SK-N-MC (cell line): ENCODE data around the gene HOXC5.

Experiments
- DNase-seq: peaks from one replicate; pipeline ENCODE4 v3.0.0-alpha.2; 2011; ENCODE audit warnings: low read depth, low spot score
- H3K27ac ChIP-seq: fragments of 200-600 bp; sonication (generic); 2 replicates; pipeline ENCODE4 v1.5.1; 2016; ENCODE audit warnings: mixed run types
- H3K36me3 ChIP-seq: fragments of 200-600 bp; sonication (generic); 2 replicates; pipeline ENCODE4 v1.6.1; 2017; ENCODE audit warnings: antibody characterized with exemption, low read length, mixed read lengths; ENCODE audit not compliant: insufficient read depth
- H3K4me3 ChIP-seq: fragments of 200-600 bp; sonication (generic); 2 replicates; pipeline ENCODE4 v1.5.1; 2016
- H3K9ac ChIP-seq: fragments of 200-600 bp; sonication (generic); 2 replicates; pipeline ENCODE4 v1.8.0; 2017; ENCODE audit warnings: mixed run types, mixed read lengths; ENCODE audit not compliant: insufficient read length
- H3K9me3 ChIP-seq: fragments of 200-600 bp; sonication (generic); 2 replicates; pipeline ENCODE4 v1.6.1; 2017; ENCODE audit warnings: low read depth, mild to moderate bottlenecking, antibody characterized with exemption, low read length, moderate library complexity, mixed read lengths
- EZH2 ChIP-seq: fragments of 200-600 bp; sonication (generic); IDR thresholded peaks from one replicate; pipeline ENCODE4 v1.6.1; 2017; ENCODE audit warnings: antibody characterized with exemption
- FOXP2 ChIP-seq: optimal IDR thresholded peaks from 2 replicates; pipeline ENCODE3; 2011; ENCODE audit warnings: mild to moderate bottlenecking, moderate library complexity; ENCODE audit not compliant: insufficient read depth; ENCODE audit errors: extremely low read length, control extremely low read depth
- POLR2AphosphoS5 ChIP-seq: IDR thresholded peaks from 2 replicates; pipeline ENCODE4 v1.6.1; 2012; ENCODE audit warnings: mild to moderate bottlenecking, low read depth, low read length, borderline replicate concordance

Gene HOXC5

DNA sequence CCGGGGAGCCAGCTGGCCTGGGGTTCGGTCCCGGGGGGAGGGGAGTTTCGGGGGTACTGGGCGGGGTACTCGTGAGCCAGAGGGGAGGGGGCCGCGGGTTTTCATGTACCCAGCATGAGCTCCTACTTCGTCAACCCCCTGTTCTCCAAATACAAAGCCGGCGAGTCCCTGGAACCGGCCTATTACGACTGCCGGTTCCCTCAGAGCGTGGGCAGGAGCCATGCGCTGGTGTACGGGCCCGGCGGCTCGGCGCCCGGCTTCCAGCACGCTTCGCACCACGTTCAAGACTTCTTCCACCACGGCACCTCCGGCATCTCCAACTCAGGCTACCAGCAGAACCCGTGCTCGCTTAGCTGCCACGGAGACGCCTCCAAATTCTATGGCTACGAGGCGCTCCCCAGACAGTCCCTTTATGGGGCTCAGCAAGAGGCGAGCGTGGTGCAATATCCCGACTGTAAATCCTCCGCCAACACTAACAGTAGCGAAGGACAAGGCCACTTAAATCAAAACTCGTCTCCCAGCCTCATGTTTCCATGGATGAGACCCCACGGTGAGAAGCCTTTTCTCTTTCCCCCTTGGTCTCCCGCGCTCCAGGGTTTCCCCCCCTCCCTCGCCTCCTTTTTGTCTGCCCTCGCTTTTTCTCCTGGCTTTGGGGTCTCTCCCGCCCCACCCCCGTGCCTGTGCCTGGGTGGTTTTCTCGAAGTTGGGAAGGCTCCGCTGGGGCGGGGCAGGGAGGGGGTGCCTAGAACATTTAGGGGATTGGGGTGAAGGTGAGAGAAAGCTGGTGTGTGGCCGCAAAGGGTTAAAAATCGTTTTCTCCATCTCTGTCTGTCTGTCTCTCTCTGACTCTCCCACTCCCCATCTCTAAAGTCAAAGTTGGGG is 23.4 kb upstream of the HOXC5 start:
- Histone ChIP-seq H3K4me3 (peak overlapping the region; percentile 88), H3K27ac (no peak overlapping the region; the same call in 1 of the 2 replicates), H3K9ac (peak overlapping the region; percentile 82)

DNA sequence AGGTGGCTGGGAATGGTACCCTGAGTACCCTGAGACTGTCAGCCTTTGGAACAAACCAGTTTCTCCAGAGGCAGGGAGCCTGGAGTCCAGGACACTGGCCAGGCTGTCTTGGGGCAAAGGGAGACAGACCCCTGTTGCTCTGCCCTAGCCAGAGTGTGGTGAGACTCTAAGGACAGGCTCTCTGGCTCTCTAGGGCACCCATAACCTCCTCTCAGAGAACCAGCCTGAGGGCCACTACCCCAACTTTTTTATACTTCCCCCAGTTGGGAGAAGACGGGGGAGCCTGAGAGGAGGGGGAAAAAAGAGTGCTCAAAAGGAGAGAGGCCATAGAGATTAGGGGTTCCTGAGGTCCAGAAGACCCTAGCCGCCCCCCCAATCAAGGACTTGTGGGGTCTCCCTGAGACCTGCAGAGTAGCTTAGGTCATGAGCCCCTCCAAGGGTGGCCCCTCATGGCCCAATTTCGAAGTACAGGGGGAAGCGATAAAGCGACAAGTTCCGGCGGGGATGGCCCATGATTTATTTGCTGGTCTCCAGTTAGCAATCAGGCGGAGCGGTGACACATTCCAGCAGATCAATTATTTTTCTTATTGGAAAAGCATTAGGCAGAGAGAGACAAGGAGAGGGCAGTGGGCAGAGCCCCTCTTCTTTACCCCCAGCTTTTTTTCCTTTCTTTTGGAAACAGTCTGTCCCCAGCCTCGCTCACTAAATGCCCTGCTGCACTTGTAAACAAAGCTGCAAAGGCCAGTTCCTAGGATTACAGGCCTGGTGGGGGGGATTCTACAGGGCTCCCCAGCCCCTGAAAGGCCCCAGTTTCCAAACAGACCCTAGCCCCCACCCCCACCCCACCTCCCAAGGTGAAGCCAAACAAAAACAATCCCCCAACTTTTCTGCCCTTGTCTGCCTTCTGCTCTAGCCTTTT is 22.5 kb upstream of the HOXC5 start:
- TF ChIP-seq EZH2, result no peak
- Histone ChIP-seq H3K27ac (peak overlapping the region; percentile 46; the same call in 1 of the 2 replicates), H3K4me3 (peak overlapping the region; percentile 88), H3K9ac (peak overlapping the region; percentile 82), H3K36me3 (no peaks in the 10 kb centered on the region), H3K9me3 (no peaks in the 10 kb centered on the region)
- no peak for DNase-seq

More for the DNA sequence above, 23.4 kb upstream of the HOXC5 start:
- H3K9me3 ChIP-seq, result no peaks in the 10 kb centered on the region
- no peaks in the 10 kb centered on the region for H3K36me3 ChIP-seq
- TF ChIP-seq POLR2AphosphoS5, result no peak
- no peak for TF ChIP-seq EZH2
- TF ChIP-seq FOXP2, result no peak
- no peak for DNase-seq

GRCh38 chr12:54010972-54011664 is 21.7 kb upstream of the HOXC5 start:
- Histone ChIP-seq H3K27ac (peak overlapping the region; percentile 46; the same call in 1 of the 2 replicates), H3K9me3 (no peaks in the 10 kb centered on the region), H3K36me3 (no peaks in the 10 kb centered on the region), H3K4me3 (peak overlapping the region; percentile 88; the same call in 1 of the 2 replicates), H3K9ac (peak overlapping the region; percentile 28)
- TF ChIP-seq POLR2AphosphoS5, result no peak
- no peak for DNase-seq

- H3K27ac ChIP-seq, result peak overlapping the region; percentile 76
- DNase-seq, result no peak
- TF ChIP-seq EZH2 (no peak), FOXP2 (no peak), POLR2AphosphoS5 (no peak)
- no peak overlapping the region for H3K9ac ChIP-seq
- no peaks in the 10 kb centered on the region for H3K36me3 ChIP-seq
- no peak overlapping the region for H3K4me3 ChIP-seq
- no peaks in the 10 kb centered on the region for H3K9me3 ChIP-seq
Observed at GRCh38 chr12:54011665-54012532, 21.0 kb upstream of the HOXC5 start.

- no peaks in the 10 kb centered on the region for H3K9me3 ChIP-seq
- no peak for DNase-seq
Observed at GRCh38 chr12:54012631-54013409, 20.0 kb upstream of the HOXC5 start.

DNA sequence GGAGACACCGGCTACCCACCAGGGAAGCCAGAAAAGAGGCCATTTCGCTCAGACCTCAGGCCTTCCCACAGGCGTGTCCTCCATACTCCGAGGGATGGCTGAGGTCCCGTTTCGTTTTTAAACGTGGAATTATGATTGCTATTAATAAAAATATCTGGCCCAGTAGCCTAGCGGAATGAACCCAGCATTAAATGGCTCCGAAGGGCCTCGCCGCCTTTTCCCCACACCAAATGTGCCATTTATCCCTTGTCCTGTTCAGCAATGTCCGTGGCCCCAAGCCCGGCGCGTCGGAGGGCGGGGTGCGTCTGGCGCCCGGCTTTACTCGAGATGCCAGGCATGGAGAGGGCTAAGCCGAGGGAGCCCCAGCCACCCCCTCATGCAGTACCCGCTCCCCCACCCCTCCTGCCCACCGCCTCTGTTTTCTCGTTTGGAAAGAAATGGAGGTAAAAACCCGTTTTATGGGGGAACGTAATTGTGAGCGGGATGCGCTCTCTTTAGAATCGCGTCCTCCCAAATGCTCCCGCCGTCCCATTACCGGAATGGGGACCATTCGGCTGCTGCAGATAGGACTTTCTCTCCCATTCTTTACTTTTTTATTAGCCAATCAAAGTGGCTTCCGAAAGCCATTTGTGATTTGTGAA is 18.4 kb upstream of the HOXC5 start:
- Histone ChIP-seq H3K4me3 (no peak overlapping the region), H3K9me3 (no peaks in the 10 kb centered on the region), H3K36me3 (no peaks in the 10 kb centered on the region), H3K27ac (peak overlapping the region; percentile 77), H3K9ac (no peak overlapping the region)
- DNase-seq, result no peak
- TF ChIP-seq FOXP2 (no peak), EZH2 (no peak), POLR2AphosphoS5 (no peak)

More at GRCh38 chr12:54012631-54013409, 20.0 kb upstream of the HOXC5 start:
- TF ChIP-seq FOXP2 (no peak), EZH2 (no peak)
- no peaks in the 10 kb centered on the region for H3K36me3 ChIP-seq
- no peak overlapping the region for H3K4me3 ChIP-seq
- H3K27ac ChIP-seq, result peak overlapping the region; percentile 76
- no peak overlapping the region for H3K9ac ChIP-seq
